Activated naive CD8-positive, alpha-beta T cell treated with anti-CD3 and anti-CD28 coated beads, Interleukin-2, amount 10 ng/mL, durations not matched to agents 7 days and 5 days (primary cell): ENCODE measurements around the gene SNX13. TPM values are rescaled to one million over a fixed set of nuclear protein-coding genes. Genes with fewer than 3 reads are reported as not detected.

Source experiments
- ATAC-seq: fragments of 150-1000 bp; cut with Tn5 transposase; one replicate; pipeline ENCODE4 v1.10.0; 2021; ENCODE audit warnings: low read depth, moderate library complexity
- POLR2A ChIA-PET: fragments of 350-600 bp; sonication (Branson Sonifier 250); formaldehyde crosslinking; loops from one replicate; lab custom pipeline; 2021; ENCODE audit warnings: antibody characterized with exemption; lab: Charles Lee
- DNase-seq: peaks from one replicate; pipeline ENCODE4 v3.0.0; 2021
- H3K27ac Mint-ChIP-seq: one replicate; pipeline ENCODE4 v1.8.0; 2022; ENCODE audit warnings: mild to moderate bottlenecking, mixed read lengths
- H3K27me3 Mint-ChIP-seq: one replicate; pipeline ENCODE4 v1.8.0; 2022; ENCODE audit warnings: mild to moderate bottlenecking, moderate library complexity, mixed read lengths
- H3K36me3 Mint-ChIP-seq: one replicate; pipeline ENCODE4 v1.8.0; 2021; ENCODE audit warnings: mild to moderate bottlenecking, mixed read lengths
- H3K4me1 Mint-ChIP-seq: one replicate; pipeline ENCODE4 v1.8.0; 2021; ENCODE audit warnings: mixed read lengths
- H3K4me3 Mint-ChIP-seq: one replicate; pipeline ENCODE4 v1.8.0; 2022; ENCODE audit warnings: mild to moderate bottlenecking, moderate library complexity, mixed read lengths
- H3K9me3 Mint-ChIP-seq: one replicate; pipeline ENCODE4 v1.8.0; 2021; ENCODE audit warnings: mixed read lengths
- total RNA-seq, 2 experiments: library from RNA; stranded (reverse); gene quantifications; one replicate each; pipeline ENCODE4 v1.2.3, GENCODE V29; 2021

SNX13 gene
- total RNA-seq, 2 experiments from 2014 or later, result 29.3 to 35.1 TPM

GRCh38 chr7:17966706-17967105, 26.4 kb upstream of the SNX13 start:
- no peaks in the 10 kb centered on the region for H3K36me3 Mint-ChIP-seq
- ATAC-seq (no peak), DNase-seq (no peak)
- POLR2A ChIA-PET, result no interaction called here
- H3K4me1 Mint-ChIP-seq, result no peaks in the 10 kb centered on the region
- H3K27ac Mint-ChIP-seq, result no peak overlapping the region
- no peaks in the 10 kb centered on the region for H3K9me3 Mint-ChIP-seq
- H3K4me3 Mint-ChIP-seq, result no peak overlapping the region
- H3K27me3 Mint-ChIP-seq, result peaks cover 3% of the 10 kb centered on the region

- no peak for ATAC-seq
- Mint-ChIP-seq H3K9me3 (no peaks in the 10 kb centered on the region), H3K27ac (no peak overlapping the region), H3K4me1 (no peaks in the 10 kb centered on the region), H3K27me3 (peaks cover 3% of the 10 kb centered on the region), H3K36me3 (no peaks in the 10 kb centered on the region), H3K4me3 (no peak overlapping the region)
- no peak for DNase-seq
- POLR2A ChIA-PET, result no interaction called here
Measured at GRCh38 chr7:17965603-17966002, 25.3 kb upstream of the SNX13 start.

GRCh38 chr7:17963281-17963680, 23.0 kb upstream of the SNX13 start:
- no peaks in the 10 kb centered on the region for H3K9me3 Mint-ChIP-seq
- H3K27ac Mint-ChIP-seq, result no peak overlapping the region
- POLR2A ChIA-PET, result no interaction called here
- H3K4me3 Mint-ChIP-seq, result no peak overlapping the region
- H3K4me1 Mint-ChIP-seq, result no peaks in the 10 kb centered on the region
- no peaks in the 10 kb centered on the region for H3K36me3 Mint-ChIP-seq
- no peak for DNase-seq
- ATAC-seq, result no peak
- peaks cover 7% of the 10 kb centered on the region for H3K27me3 Mint-ChIP-seq

GRCh38 chr7:17962652-17963051, 22.4 kb upstream of the SNX13 start:
- Mint-ChIP-seq H3K27me3 (peaks cover 11% of the 10 kb centered on the region), H3K4me1 (no peaks in the 10 kb centered on the region), H3K36me3 (no peaks in the 10 kb centered on the region), H3K27ac (no peak overlapping the region), H3K4me3 (no peak overlapping the region), H3K9me3 (no peaks in the 10 kb centered on the region)
- POLR2A ChIA-PET, result no interaction called here
- DNase-seq (no peak), ATAC-seq (no peak)

GRCh38 chr7:17957871-17958270, 17.6 kb upstream of the SNX13 start:
- H3K4me3 Mint-ChIP-seq, result no peak overlapping the region
- POLR2A ChIA-PET, result no interaction called here
- peaks cover 11% of the 10 kb centered on the region for H3K27me3 Mint-ChIP-seq
- no peak for DNase-seq
- peaks cover 5% of the 10 kb centered on the region for H3K4me1 Mint-ChIP-seq
- H3K36me3 Mint-ChIP-seq, result peaks cover 2% of the 10 kb centered on the region
- no peak overlapping the region for H3K27ac Mint-ChIP-seq
- H3K9me3 Mint-ChIP-seq, result no peaks in the 10 kb centered on the region
- ATAC-seq, result no peak

- peaks cover 3% of the 10 kb centered on the region for H3K27me3 Mint-ChIP-seq
- H3K4me3 Mint-ChIP-seq, result peak overlapping the region; percentile 71
- H3K4me1 Mint-ChIP-seq, result peaks cover 15% of the 10 kb centered on the region
- H3K36me3 Mint-ChIP-seq, result peaks cover 6% of the 10 kb centered on the region
- ATAC-seq, result peak; percentile 89
- no peak for DNase-seq
- H3K27ac Mint-ChIP-seq, result peak overlapping the region; percentile 87
- no peaks in the 10 kb centered on the region for H3K9me3 Mint-ChIP-seq
- POLR2A ChIA-PET, result interaction anchor here (0.9 kb wide), 1 partner anchor 13 kb away, joined by 3 read pairs; no protein-coding TSS in a partner anchor
Measured at GRCh38 chr7:17952387-17952786, 12.1 kb upstream of the SNX13 start.

GRCh38 chr7:17951742-17952254, 11.5 kb upstream of the SNX13 start:
- peaks cover 18% of the 10 kb centered on the region for H3K4me1 Mint-ChIP-seq
- peaks cover 6% of the 10 kb centered on the region for H3K36me3 Mint-ChIP-seq
- H3K4me3 Mint-ChIP-seq, result no peak overlapping the region
- ATAC-seq (no peak), DNase-seq (no peak)
- peak overlapping the region; percentile 87 for H3K27ac Mint-ChIP-seq
- peaks cover 3% of the 10 kb centered on the region for H3K27me3 Mint-ChIP-seq
- POLR2A ChIA-PET, result interaction anchor here (0.9 kb wide), 1 partner anchor 12 kb away, joined by 3 read pairs; no protein-coding TSS in a partner anchor
- H3K9me3 Mint-ChIP-seq, result no peaks in the 10 kb centered on the region

- ATAC-seq (no peak), DNase-seq (no peak)
- POLR2A ChIA-PET, result no interaction called here
- Mint-ChIP-seq H3K4me1 (peaks cover 19% of the 10 kb centered on the region), H3K27me3 (no peaks in the 10 kb centered on the region), H3K4me3 (no peak overlapping the region), H3K36me3 (peaks cover 6% of the 10 kb centered on the region), H3K27ac (no peak overlapping the region), H3K9me3 (no peaks in the 10 kb centered on the region)
Measured at GRCh38 chr7:17948526-17949238, 8.4 kb upstream of the SNX13 start.

GRCh38 chr7:17947620-17948019, 7.3 kb upstream of the SNX13 start:
- no peak for ATAC-seq
- Mint-ChIP-seq H3K9me3 (no peaks in the 10 kb centered on the region), H3K36me3 (peaks cover 4% of the 10 kb centered on the region), H3K4me1 (peaks cover 15% of the 10 kb centered on the region), H3K4me3 (no peak overlapping the region), H3K27me3 (no peaks in the 10 kb centered on the region), H3K27ac (peak overlapping the region; percentile 28)
- DNase-seq, result no peak
- POLR2A ChIA-PET, result interaction anchor here (1.0 kb wide), 1 partner anchor 10 kb away, joined by 4 read pairs; no protein-coding TSS in a partner anchor

GRCh38 chr7:17946591-17946990, 6.3 kb upstream of the SNX13 start:
- H3K9me3 Mint-ChIP-seq, result no peaks in the 10 kb centered on the region
- POLR2A ChIA-PET, result interaction anchor here (1.0 kb wide), 1 partner anchor 9 kb away, joined by 4 read pairs; no protein-coding TSS in a partner anchor
- peak overlapping the region; percentile 67 for H3K4me3 Mint-ChIP-seq
- ATAC-seq (peak; percentile 50), DNase-seq (no peak)
- no peak overlapping the region for H3K27ac Mint-ChIP-seq
- peaks cover 4% of the 10 kb centered on the region for H3K36me3 Mint-ChIP-seq
- peaks cover 3% of the 10 kb centered on the region for H3K27me3 Mint-ChIP-seq
- peaks cover 15% of the 10 kb centered on the region for H3K4me1 Mint-ChIP-seq

GRCh38 chr7:17944720-17945119, 4.4 kb upstream of the SNX13 start:
- DNase-seq (no peak), ATAC-seq (no peak)
- H3K9me3 Mint-ChIP-seq, result no peaks in the 10 kb centered on the region
- peaks cover 4% of the 10 kb centered on the region for H3K36me3 Mint-ChIP-seq
- POLR2A ChIA-PET, result no interaction called here
- no peak overlapping the region for H3K4me3 Mint-ChIP-seq
- H3K4me1 Mint-ChIP-seq, result peaks cover 24% of the 10 kb centered on the region
- H3K27me3 Mint-ChIP-seq, result peaks cover 3% of the 10 kb centered on the region
- no peak overlapping the region for H3K27ac Mint-ChIP-seq

GRCh38 chr7:17943006-17943405, 2.7 kb upstream of the SNX13 start:
- Mint-ChIP-seq H3K27me3 (peaks cover 3% of the 10 kb centered on the region), H3K36me3 (peaks cover 4% of the 10 kb centered on the region), H3K9me3 (no peaks in the 10 kb centered on the region), H3K4me1 (peaks cover 38% of the 10 kb centered on the region), H3K27ac (no peak overlapping the region), H3K4me3 (no peak overlapping the region)
- no peak for DNase-seq
- ATAC-seq, result no peak
- POLR2A ChIA-PET, result no interaction called here

GRCh38 chr7:17942231-17942630, 1.9 kb upstream of the SNX13 start:
- Mint-ChIP-seq H3K27ac (no peak overlapping the region), H3K9me3 (no peaks in the 10 kb centered on the region), H3K27me3 (peaks cover 3% of the 10 kb centered on the region), H3K36me3 (peaks cover 4% of the 10 kb centered on the region), H3K4me3 (peak overlapping the region; percentile 29), H3K4me1 (peaks cover 40% of the 10 kb centered on the region)
- POLR2A ChIA-PET, result no interaction called here
- no peak for DNase-seq
- ATAC-seq, result no peak

GRCh38 chr7:17940951-17941431, 697 bp upstream of the SNX13 start:
- no peaks in the 10 kb centered on the region for H3K9me3 Mint-ChIP-seq
- DNase-seq (no peak), ATAC-seq (no peak)
- peak overlapping the region; percentile 92 for H3K27ac Mint-ChIP-seq
- H3K4me1 Mint-ChIP-seq, result peaks cover 39% of the 10 kb centered on the region
- H3K4me3 Mint-ChIP-seq, result peak overlapping the region; percentile 95
- peaks cover 9% of the 10 kb centered on the region for H3K36me3 Mint-ChIP-seq
- POLR2A ChIA-PET, result no interaction called here
- peaks cover 3% of the 10 kb centered on the region for H3K27me3 Mint-ChIP-seq
